Smooth muscle cell (in vitro differentiated cells): ENCODE results near the gene NLRP7. TPM values are rescaled to one million over a fixed set of nuclear protein-coding genes. Genes with fewer than 3 reads are reported as not detected.
"Not testable (repeated sequence)": the region's sequence is repeated elsewhere in the genome, so short reads cannot be mapped to it uniquely, and the experiment has no call there.

Experiments used
- DNase-seq: peaks from one replicate; lab custom pipeline; 2025; ENCODE audit not compliant: unreplicated experiment; lab: John Stamatoyannopoulos, UW
- H2AFZ ChIP-seq: fragments of 200-600 bp; sonication (generic); 2 replicates; pipeline ENCODE4 v1.6.0; 2016; ENCODE audit warnings: antibody characterized with exemption, low read depth, mild to moderate bottlenecking
- H3F3A ChIP-seq: fragments of 200-600 bp; sonication (generic); 2 replicates; pipeline ENCODE4 v1.6.0; 2017; ENCODE audit warnings: antibody characterized with exemption, low read depth
- H3K27ac ChIP-seq: fragments of 200-600 bp; sonication (generic); 2 replicates; pipeline ENCODE4 v1.5.1; 2016; ENCODE audit warnings: low read depth, mild to moderate bottlenecking
- H3K27me3 ChIP-seq: fragments of 200-600 bp; sonication (generic); 2 replicates; pipeline ENCODE4 v1.6.1; 2016; ENCODE audit warnings: low read depth, mild to moderate bottlenecking
- H3K36me3 ChIP-seq: fragments of 200-600 bp; sonication (generic); 2 replicates; pipeline ENCODE4 v1.5.1; 2016; ENCODE audit warnings: low read depth
- H3K4me1 ChIP-seq: fragments of 200-600 bp; sonication (generic); 2 replicates; pipeline ENCODE4 v1.5.1; 2016; ENCODE audit warnings: low read depth
- H3K4me2 ChIP-seq: fragments of 200-600 bp; sonication (generic); 2 replicates; pipeline ENCODE4 v1.6.0; 2016; ENCODE audit warnings: mild to moderate bottlenecking
- H3K4me3 ChIP-seq: fragments of 200-600 bp; sonication (generic); 2 replicates; pipeline ENCODE4 v1.5.1; 2016; ENCODE audit warnings: mild to moderate bottlenecking
- H3K79me2 ChIP-seq: fragments of 200-600 bp; sonication (generic); 2 replicates; pipeline ENCODE4 v1.6.0; 2016; ENCODE audit warnings: low read depth, mild to moderate bottlenecking
- H3K9ac ChIP-seq: fragments of 200-600 bp; sonication (generic); 2 replicates; pipeline ENCODE4 v1.6.0; 2016; ENCODE audit warnings: low read depth
- H3K9me3 ChIP-seq: fragments of 200-600 bp; sonication (generic); replicated peaks from 2 replicates; pipeline ENCODE4 v1.5.1; 2016; ENCODE audit warnings: low read depth
- H4K20me1 ChIP-seq: fragments of 200-600 bp; sonication (generic); 2 replicates; pipeline ENCODE4 v1.6.0; 2016; ENCODE audit warnings: low read depth
- WGBS: methylation state at CpG from one replicate; pipeline ENCODE4 v1.1.7; 2016; ENCODE audit warnings: low lambda C conversion rate; 5-methylcytosine and 5-hydroxymethylcytosine counted together
- polyA plus RNA-seq: library from polyadenylated mRNA; unstranded; fragments of >200 nt; fragmentation: Nextera tagmentation; extraction: Ambion mirVana; gene quantifications from 2 replicates; pipeline ENCODE4 v1.2.1, GENCODE V29; 2016
- total RNA-seq: library from RNA; depleted of rRNA; stranded (reverse); fragments of >200 nt; gene quantifications from 2 replicates; pipeline ENCODE4 v1.2.3, GENCODE V29; 2014
- TF ChIP-seq, protein P1 (sequence below): fragments of 200-600 bp; sonication (generic); IDR thresholded peaks from 2 replicates; pipeline ENCODE4 v1.5.1; 2017; ENCODE audit warnings: borderline replicate concordance, mild to moderate bottlenecking, antibody characterized with exemption; ENCODE audit not compliant: insufficient read depth, poor library complexity, severe bottlenecking

NLRP7 gene
- total and polyA plus RNA-seq, 2 experiments from 2014 or later, result 0.18 to 0.29 TPM

- no peaks in the 10 kb centered on the region for H3K4me1 ChIP-seq
- H3K27me3 ChIP-seq, result no peaks in the 10 kb centered on the region
- H3K79me2 ChIP-seq, result no peaks in the 10 kb centered on the region
- H3K9ac ChIP-seq, result no peak overlapping the region
- no peaks in the 10 kb centered on the region for H4K20me1 ChIP-seq
- no peaks in the 10 kb centered on the region for H3K36me3 ChIP-seq
- H3K4me3 ChIP-seq, result no peak overlapping the region
- H3F3A ChIP-seq, result no peaks in the 10 kb centered on the region
- TF ChIP-seq, protein P1, sequence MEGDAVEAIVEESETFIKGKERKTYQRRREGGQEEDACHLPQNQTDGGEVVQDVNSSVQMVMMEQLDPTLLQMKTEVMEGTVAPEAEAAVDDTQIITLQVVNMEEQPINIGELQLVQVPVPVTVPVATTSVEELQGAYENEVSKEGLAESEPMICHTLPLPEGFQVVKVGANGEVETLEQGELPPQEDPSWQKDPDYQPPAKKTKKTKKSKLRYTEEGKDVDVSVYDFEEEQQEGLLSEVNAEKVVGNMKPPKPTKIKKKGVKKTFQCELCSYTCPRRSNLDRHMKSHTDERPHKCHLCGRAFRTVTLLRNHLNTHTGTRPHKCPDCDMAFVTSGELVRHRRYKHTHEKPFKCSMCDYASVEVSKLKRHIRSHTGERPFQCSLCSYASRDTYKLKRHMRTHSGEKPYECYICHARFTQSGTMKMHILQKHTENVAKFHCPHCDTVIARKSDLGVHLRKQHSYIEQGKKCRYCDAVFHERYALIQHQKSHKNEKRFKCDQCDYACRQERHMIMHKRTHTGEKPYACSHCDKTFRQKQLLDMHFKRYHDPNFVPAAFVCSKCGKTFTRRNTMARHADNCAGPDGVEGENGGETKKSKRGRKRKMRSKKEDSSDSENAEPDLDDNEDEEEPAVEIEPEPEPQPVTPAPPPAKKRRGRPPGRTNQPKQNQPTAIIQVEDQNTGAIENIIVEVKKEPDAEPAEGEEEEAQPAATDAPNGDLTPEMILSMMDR, result no peak
- H3K9me3 ChIP-seq, result no peaks in the 10 kb centered on the region
- DNase-seq, result no peak
- WGBS, result 93% methylated on average over 9 of the region's 9 CpGs
- no peak overlapping the region for H3K27ac ChIP-seq
- no peak overlapping the region for H3K4me2 ChIP-seq
- H2AFZ ChIP-seq, result no peak overlapping the region
These were observed 28.8 kb downstream of the NLRP7 start for GRCh38 chr19:54918499-54918898.

- no peak overlapping the region for H2AFZ ChIP-seq
- no peak overlapping the region for H3K4me3 ChIP-seq
- H3K9me3 ChIP-seq, result no peaks in the 10 kb centered on the region
- H3K27ac ChIP-seq, result no peak overlapping the region
- TF ChIP-seq, protein P1, result no peak
- H3K36me3 ChIP-seq, result no peaks in the 10 kb centered on the region
- no peak overlapping the region for H3K9ac ChIP-seq
- WGBS, result 91% methylated on average over 11 of the region's 11 CpGs
- H3K79me2 ChIP-seq, result no peaks in the 10 kb centered on the region
- DNase-seq, result no peak
- no peaks in the 10 kb centered on the region for H3F3A ChIP-seq
- no peak overlapping the region for H3K4me2 ChIP-seq
- H3K4me1 ChIP-seq, result no peaks in the 10 kb centered on the region
- no peaks in the 10 kb centered on the region for H3K27me3 ChIP-seq
- H4K20me1 ChIP-seq, result no peaks in the 10 kb centered on the region
These were observed 30.5 kb downstream of the NLRP7 start for GRCh38 chr19:54916822-54917221.

DNA sequence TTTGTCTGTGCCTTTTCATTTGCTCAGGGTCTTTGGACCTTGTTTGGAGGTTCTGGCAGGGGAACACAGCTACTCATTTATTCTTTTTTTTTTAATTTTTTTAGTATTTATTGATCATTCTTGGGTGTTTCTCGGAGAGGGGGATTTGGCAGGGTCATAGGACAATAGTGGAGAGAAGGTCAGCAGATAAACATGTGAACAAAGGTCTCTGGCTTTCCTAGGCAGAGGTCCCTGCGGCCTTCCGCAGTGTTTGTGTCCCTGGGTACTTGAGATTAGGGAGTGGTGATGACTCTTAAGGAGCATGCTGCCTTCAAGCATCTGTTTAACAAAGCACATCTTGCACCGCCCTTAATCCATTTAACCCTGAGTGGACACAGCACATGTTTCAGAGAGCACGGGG lies 39.4 kb downstream of the NLRP7 start:
- not testable (repeated sequence) for H3K4me2 ChIP-seq, H3K27ac ChIP-seq, DNase-seq, H4K20me1 ChIP-seq, H2AFZ ChIP-seq, H3K9me3 ChIP-seq, H3F3A ChIP-seq, H3K4me3 ChIP-seq, H3K36me3 ChIP-seq, H3K27me3 ChIP-seq, H3K79me2 ChIP-seq, H3K9ac ChIP-seq, H3K4me1 ChIP-seq
- WGBS, result 90% methylated on average over 5 of the region's 5 CpGs

DNA sequence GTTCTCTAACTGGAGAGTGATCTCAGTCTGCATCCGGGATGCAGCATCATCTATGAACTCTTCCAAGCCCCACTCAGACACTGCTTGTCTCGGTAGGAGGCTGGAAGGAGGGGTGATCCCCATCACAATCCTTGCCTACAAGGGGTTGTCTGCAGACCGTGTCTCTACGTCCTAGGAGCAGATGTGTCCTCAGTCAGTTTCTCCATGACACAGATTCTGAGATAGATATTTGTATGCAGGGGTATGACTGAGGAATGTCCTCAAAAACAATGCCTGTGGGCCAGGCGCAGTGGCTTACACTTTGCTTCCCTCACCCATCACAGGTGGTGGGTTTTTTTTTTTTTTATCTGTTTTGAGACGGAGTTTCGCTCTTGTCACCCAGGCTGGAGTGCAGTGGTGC lies 40.5 kb downstream of the NLRP7 start:
- Histone ChIP-seq H3K4me1 (no peaks in the 10 kb centered on the region), H3K4me2 (no peak overlapping the region), H3K79me2 (no peaks in the 10 kb centered on the region), H3K9me3 (no peaks in the 10 kb centered on the region), H3K9ac (no peak overlapping the region), H3K4me3 (no peak overlapping the region), H2AFZ (peak overlapping the region; percentile 76), H3K27ac (no peak overlapping the region), H3F3A (peaks cover 5% of the 10 kb centered on the region), H3K27me3 (no peaks in the 10 kb centered on the region), H4K20me1 (no peaks in the 10 kb centered on the region), H3K36me3 (no peaks in the 10 kb centered on the region)
- WGBS, result 94% methylated on average over 7 of the region's 7 CpGs
- DNase-seq, result no peak
- TF ChIP-seq, protein P1, result no peak
